SK-N-DZ (cell line): ENCODE results near the gene PPM1H.
"Not testable (repeated sequence)": the region's sequence is repeated elsewhere in the genome, so short reads cannot be mapped to it uniquely, and the experiment has no call there.

Experiments used
- DNase-seq: peaks from one replicate; pipeline ENCODE4 v3.0.0-alpha.2; 2015; ENCODE audit warnings: low spot score

PPM1H gene

GRCh38 chr12:62947364-62947763, 12.4 kb upstream of the PPM1H start:
- DNase-seq, result peak; percentile 22

- no peak for DNase-seq
Observed at GRCh38 chr12:62943779-62944395, 8.9 kb upstream of the PPM1H start.

GRCh38 chr12:62942316-62942715, 7.4 kb upstream of the PPM1H start:
- not testable (repeated sequence) for DNase-seq

- DNase-seq, result peak; percentile 42
Observed at GRCh38 chr12:62934239-62934798, 631 bp downstream of the PPM1H start.

GRCh38 chr12:62933602-62934238, 1.2 kb downstream of the PPM1H start:
- DNase-seq, result no peak

GRCh38 chr12:62933220-62933601, 1.7 kb downstream of the PPM1H start:
- peak; percentile 47 for DNase-seq

- DNase-seq, result no peak
Observed at GRCh38 chr12:62931477-62931876, 3.5 kb downstream of the PPM1H start.

GRCh38 chr12:62930546-62931425, 4.2 kb downstream of the PPM1H start:
- DNase-seq, result no peak

- DNase-seq, result no peak
Observed at GRCh38 chr12:62928632-62929031, 6.3 kb downstream of the PPM1H start.

- DNase-seq, result no peak
Observed at GRCh38 chr12:62925680-62926079, 9.3 kb downstream of the PPM1H start.

GRCh38 chr12:62924084-62924483, 10.9 kb downstream of the PPM1H start:
- no peak for DNase-seq

GRCh38 chr12:62922539-62922938, 12.4 kb downstream of the PPM1H start:
- DNase-seq, result no peak

GRCh38 chr12:62919838-62920237, 15.1 kb downstream of the PPM1H start:
- DNase-seq, result no peak

GRCh38 chr12:62917926-62918325, 17.0 kb downstream of the PPM1H start:
- DNase-seq, result no peak

- DNase-seq, result peak; percentile 50
Observed at GRCh38 chr12:62916632-62917425, 18.1 kb downstream of the PPM1H start.

- no peak for DNase-seq
Observed at GRCh38 chr12:62915204-62915529, 19.8 kb downstream of the PPM1H start.

- no peak for DNase-seq
Observed at GRCh38 chr12:62914443-62915203, 20.3 kb downstream of the PPM1H start.

- DNase-seq, result no peak
Observed at GRCh38 chr12:62913380-62913779, 21.6 kb downstream of the PPM1H start.

GRCh38 chr12:62912644-62913043, 22.3 kb downstream of the PPM1H start:
- DNase-seq, result no peak

- no peak for DNase-seq
Observed at GRCh38 chr12:62911286-62911685, 23.7 kb downstream of the PPM1H start.
